ENCODE results near the gene CES2. TPM values are rescaled to one million over a fixed set of nuclear protein-coding genes. Genes with fewer than 3 reads are reported as not detected.
A peak's percentile ranks its signal among the peaks of the same experiment; 100 is the strongest.

CES2 gene
- polyA plus RNA-seq, 3 donors, result 41.5 to 50.6 (median 43.1) TPM

DNA sequence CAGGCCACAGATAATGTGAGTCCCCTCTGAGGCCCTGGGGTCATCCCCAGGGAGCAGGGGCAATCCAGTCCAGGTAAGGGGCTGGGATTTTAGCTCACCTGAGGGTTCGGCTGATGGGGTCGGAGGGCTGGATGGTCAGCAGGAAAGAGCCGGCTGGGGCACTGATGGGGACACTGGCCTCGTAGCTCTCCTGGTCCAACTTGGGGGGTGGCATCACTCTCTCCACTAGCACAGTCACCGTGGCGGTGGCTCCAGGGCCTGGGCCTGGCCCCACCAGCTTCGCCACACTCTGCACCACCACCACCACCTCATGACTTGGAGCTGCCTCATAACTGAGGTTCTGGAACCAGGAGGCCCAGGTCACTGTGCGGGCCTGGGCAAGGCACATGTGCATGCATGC is 23.5 kb upstream of the CES2 start:
- DNase-seq (ENCODE audit: extremely low read depth in 1 of 11, low read depth in 9 of 11, low spot score in 4 of 11), result no peak

DNA sequence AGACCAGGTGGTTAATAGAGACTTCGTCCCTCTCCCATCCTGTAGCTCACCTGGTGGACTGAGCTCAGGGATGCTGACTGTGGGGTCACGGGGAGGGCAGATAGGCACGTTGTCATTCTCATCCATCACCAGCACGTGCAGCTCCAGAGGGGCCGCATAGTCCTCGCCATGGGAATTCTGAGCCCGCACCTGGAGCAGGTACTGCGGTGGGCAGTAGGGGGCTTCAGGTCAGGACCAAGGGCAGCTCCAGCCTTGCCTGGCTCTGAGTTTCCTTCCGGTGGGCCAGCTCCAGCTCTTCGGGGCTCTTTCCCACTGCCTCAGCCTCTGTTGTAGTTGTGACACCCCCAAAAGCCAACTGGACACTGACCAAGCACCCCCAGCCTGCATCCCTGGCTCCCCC is 22.2 kb upstream of the CES2 start:
- DNase-seq (ENCODE audit: extremely low read depth in 1 of 11, low read depth in 9 of 11, low spot score in 4 of 11), result no peak

DNA sequence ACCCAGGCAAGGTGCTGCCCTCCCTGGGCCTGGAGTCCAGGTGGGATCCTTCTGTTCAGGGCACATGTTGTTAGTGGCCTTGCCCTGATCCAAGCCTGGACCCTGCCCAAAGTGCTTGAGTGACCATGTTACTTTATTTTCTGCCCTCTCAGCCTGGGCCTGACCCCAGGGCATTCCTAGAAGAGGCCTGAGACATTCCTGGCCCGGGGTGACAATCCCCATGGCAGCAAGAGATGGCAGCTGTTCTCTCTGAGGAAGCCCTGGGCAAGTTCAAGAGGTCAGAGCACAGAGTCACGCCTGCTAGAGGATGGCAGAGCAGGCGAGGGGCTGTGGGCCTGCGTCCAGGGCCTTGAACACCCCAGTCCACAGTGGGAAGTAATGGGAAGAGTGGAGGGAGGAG is 21.6 kb upstream of the CES2 start:
- no peak for DNase-seq (ENCODE audit: extremely low read depth in 1 of 11, low read depth in 9 of 11, low spot score in 4 of 11)

DNA sequence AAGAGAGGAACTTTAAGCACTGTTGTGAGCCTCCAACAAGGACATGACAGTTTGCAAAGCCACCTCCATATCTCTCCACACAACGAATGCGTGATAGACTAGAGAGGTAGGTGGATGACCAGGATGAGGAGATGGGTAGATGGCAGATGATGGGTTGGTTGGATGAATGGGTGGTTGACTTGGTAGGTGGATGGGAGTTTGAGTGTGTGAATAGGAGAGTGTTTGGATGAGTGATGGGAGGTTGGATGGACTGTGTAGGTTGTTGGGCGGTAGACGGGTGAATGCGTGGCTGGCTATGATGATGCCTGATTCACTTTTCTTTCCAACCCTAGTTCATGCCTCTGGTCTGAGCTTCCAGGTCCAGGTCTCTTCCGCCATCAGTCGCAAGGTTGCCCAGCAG is 20.8 kb upstream of the CES2 start:
- no peak for DNase-seq (ENCODE audit: extremely low read depth in 1 of 11, low read depth in 9 of 11, low spot score in 4 of 11)

DNA sequence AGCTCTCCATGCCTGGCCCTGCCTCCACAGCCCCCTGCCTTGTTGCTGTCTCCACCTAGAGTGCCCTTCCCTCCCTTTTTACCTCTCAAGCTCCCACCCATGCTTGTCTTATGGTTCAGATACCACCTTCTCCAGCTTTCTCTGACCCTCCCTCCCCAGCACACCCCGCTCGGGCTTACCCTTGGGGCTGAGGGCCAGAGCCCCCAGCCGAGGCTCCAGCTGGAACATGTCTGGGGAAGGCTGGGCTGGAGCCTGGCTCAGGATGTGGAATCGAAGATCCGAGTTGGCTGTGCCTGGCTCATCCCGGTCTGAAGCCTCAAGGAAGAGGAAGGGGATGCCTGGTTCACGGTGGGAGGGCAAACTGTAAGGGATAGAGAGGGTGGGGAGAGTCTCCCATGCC is 20.3 kb upstream of the CES2 start:
- DNase-seq (ENCODE audit: extremely low read depth in 1 of 11, low read depth in 9 of 11, low spot score in 4 of 11), result no peak

DNA sequence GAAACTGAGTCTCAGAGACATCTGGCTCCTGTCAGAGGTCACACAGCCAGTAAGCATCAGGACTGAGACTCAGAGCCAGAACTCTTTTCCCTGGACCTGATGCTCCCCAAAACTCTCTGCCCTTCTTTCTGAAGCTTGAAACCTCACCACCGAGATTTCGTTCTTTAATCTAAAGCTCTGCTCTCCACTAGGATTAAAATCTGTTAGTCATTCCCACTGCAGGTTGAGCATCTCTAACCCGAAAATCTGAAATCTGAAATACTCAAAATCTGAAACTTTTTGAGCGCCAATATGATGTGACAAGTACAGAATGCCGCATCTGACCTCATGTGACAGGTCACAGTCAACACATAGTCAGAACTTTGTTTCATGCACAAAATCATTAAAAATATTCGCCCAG is 18.8 kb upstream of the CES2 start:
- DNase-seq (ENCODE audit: extremely low read depth in 1 of 11, low read depth in 9 of 11, low spot score in 4 of 11), result no peak

DNA sequence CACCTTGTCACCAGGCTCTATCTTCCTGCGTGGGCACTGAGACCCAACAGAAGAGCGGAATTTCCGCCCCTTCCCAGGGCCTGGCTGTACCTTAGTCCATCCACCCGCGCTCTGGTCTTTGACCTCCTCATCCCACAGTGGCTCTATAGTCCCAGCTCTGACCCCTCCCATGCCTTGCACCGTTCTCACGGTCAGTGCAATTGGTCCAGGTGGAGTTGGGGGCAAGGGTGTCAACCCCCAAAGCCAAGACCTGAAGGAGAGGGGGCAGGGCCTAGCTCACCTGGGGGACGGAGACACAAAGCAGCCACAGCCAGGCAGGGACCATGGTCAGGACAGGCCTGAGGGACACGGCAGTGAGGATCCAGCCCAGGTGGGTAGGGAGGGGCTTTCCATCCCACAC is 17.6 kb upstream of the CES2 start:
- no peak for DNase-seq (ENCODE audit: extremely low read depth in 1 of 11, low read depth in 9 of 11, low spot score in 4 of 11)

DNA sequence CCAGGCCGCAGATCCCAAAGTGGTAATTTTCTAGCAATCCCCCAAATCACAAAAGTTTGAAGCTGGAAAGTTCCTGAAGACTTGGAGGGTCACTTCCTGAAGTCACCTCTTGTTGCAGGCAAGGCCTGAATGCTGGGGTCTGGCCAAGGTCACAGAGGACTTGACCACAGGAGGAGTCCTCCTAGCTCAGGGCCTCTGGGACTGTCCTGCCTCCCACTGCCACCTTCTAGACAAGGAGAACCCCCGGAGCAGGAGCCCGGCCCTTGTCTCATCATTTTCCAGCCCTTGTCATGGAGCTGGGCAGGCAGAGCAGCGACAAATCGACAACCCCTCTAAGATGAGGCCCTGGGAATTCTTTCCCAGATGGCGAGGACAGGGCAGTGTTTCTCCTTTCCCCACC is 17.0 kb upstream of the CES2 start:
- no peak for DNase-seq (ENCODE audit: extremely low read depth in 1 of 11, low read depth in 9 of 11, low spot score in 4 of 11)

DNA sequence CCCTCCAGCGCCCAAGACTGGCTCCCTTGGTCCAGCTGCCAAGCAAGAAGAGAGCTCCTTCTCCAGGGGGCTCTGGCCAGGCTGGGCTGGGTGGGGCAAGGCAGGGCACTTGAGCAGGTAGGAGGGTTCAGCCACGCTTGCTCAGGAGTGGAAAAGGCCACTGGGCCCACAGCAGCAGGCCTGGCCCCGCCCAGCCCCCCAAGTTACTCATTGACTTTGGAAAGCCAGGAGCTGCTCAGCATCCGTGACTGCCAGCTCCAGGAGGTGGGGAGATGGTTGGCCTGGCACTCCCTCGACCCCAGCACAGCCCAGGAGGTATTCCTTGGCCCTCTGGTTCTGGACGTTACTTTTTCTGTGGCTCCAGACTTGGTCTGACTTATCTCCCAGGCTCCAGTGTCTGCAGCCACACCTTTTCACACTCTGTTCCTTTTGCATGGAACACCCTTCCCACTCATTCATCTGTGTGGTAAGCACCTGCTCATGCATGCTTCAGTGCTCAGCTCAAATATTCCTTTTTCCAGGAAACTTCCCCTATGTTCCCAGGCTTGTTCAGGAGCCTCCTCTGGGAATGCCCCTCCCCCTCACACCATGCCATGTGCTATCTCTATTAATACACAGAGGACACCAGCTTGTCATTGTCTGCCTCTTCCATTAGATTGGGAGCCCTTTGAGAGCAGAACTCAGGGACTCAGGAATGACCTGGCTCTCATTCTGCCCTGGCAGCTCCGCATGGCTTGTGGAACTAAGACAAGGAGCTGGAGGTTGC is 16.3 kb upstream of the CES2 start, which contains the start of gene CDH16:
CDH16 (minus strand) TSS at position 83 of the 766 bp plus-strand sequence. CDS start 820 bp downstream, outside the sequence.
- peak in 6 of 11 donors; percentile 60 to 83 (median 64) for DNase-seq (ENCODE audit: extremely low read depth in 1 of 11, low read depth in 9 of 11, low spot score in 4 of 11)

DNA sequence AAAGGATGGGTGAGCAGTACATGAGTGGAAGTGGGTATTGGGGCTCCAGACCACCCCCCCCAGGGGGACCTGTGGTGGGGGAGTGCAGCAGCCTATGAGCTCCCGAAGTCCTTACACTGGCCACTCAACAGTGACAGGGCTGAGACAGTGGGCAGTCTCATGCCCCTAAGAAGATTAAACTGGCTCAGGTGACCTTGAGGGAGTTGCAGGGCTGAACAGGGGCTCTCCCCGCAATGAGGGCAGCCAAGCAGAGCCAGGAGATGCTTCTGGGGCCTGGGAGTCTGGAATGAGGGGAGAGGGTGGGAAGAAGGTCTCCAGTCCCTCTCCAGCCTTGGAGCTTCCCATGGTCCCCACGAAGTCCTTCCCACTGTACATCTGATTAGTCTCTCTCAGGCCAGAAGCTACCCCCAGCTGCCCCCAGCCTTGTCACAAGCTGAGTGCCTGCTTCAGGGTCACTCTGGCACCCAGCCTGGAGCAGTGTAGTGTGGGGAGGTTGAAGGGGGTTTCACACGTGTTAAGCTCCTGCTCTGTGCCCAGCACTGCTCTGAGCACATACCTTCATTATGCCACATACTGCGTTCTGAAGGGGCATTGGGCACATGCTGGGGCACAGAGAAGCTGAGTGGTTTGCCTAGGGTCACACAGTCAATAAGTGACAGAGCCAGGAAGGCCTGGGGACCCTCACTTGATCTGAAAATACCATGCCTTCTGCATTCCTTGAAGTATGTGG is 15.6 kb upstream of the CES2 start:
- DNase-seq (ENCODE audit: extremely low read depth in 1 of 11, low read depth in 9 of 11, low spot score in 4 of 11), result no peak

DNA sequence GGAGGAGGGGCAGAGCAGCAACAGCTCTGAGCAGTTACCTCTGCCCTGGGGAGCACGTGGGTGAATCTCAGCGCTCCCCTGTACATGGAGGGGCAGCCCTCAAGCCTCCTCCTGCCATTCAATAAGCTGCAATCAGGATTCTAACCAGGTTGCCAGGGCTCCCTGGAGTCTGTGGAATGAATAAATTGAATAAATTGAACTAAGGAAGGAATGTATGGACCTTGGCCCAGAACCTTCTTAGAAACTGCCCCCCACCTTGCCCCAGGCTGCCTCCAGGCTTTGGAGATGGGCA is 15.1 kb upstream of the CES2 start:
- DNase-seq (ENCODE audit: extremely low read depth in 1 of 11, low read depth in 9 of 11, low spot score in 4 of 11), result no peak

DNA sequence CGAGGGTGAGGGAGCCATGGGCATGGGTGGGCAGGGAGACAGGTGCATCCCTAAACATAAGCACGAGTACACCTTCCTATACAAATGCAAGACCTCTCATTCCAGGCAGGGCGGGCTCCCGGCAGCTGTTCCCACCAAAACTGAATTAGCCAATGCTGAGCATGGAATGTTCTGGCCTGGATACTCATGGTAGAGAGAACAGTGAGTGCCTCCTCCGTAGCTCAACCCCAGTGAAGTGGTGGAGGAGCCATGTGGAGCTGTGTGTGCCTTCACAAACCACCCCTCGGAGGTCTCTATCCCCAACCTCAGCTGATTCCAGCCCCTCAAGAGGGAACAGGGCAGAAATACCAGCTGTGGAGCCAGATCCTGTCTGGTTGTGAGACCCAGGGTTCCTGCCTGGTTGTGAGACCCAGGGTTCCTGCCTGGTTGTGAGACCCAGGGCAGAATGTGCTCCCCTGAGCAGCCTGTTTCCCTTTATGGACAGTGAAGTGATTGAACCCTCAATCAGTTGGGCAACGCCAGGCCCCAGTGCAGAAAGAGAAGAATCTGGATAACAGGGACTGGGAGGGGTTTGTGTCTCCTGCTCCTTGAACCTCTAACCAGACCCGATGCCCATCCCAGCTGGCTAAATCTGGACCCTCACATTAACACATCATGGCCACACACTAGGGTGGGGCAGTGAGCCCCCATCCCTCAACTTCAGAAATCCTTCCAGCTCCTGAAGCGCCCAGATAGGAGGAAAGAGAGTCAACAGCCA is 14.2 kb upstream of the CES2 start:
- DNase-seq (ENCODE audit: extremely low read depth in 1 of 11, low read depth in 9 of 11, low spot score in 4 of 11), result no peak

DNA sequence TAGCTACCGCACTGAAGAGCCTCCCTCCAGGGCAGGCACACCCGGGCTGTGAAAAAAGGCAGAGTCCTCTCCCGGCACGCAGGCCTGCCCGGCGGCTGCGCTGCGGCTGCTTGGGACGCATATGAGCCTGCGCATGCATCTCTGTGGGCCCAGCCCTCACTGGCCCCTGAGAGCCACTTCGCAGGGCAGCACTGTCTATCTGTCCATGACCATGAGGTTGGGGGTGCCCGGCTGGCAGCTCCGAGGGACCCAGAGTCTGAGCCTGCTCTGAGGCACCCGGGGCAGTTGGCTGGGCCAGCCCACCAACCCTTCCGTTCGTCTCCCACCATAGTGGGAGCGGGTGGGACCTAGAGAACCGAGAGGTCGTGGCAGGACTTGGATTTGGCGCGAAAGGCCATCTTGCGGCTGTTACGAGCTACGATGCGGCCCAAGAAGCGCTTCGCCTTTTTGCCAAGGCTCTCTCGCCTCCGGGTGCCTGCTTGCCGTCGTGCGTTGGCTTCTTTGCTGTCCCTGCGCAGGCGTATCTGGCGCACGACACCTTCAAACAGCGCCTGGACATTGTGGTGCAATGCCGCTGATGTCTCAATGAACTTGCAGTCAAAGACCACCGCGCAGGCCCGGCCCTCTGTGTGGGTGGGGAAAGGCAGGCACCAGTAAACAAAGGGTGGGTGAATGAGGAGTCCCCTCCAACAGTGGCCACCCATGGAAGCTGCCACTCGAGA is 13.4 kb upstream of the CES2 start:
- no peak for DNase-seq (ENCODE audit: extremely low read depth in 1 of 11, low read depth in 9 of 11, low spot score in 4 of 11)

DNA sequence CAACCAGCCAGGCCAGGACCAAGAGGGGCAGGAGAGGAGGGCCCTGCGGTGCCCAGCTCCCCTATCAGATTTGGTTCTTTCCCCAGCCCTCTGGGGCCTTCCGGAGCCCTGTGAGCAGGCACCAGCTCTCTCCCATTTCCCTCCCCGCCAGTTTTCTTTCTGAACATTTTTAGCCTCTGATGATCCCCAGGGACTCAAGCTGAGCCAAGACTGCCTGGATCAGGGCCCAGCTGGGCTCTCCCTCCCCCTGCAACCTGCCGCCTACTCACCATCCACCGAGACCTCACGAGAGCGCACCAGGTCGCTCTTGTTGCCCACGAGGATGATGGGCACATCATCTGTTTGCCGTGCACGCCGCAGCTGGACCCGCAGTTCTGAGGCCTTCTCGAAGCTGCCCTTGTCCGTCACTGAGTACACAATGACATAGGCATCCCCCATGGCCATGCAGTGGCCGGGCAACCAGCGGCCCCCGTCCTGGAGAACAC is 12.0 kb upstream of the CES2 start:
- no peak for DNase-seq (ENCODE audit: extremely low read depth in 1 of 11, low read depth in 9 of 11, low spot score in 4 of 11)

DNA sequence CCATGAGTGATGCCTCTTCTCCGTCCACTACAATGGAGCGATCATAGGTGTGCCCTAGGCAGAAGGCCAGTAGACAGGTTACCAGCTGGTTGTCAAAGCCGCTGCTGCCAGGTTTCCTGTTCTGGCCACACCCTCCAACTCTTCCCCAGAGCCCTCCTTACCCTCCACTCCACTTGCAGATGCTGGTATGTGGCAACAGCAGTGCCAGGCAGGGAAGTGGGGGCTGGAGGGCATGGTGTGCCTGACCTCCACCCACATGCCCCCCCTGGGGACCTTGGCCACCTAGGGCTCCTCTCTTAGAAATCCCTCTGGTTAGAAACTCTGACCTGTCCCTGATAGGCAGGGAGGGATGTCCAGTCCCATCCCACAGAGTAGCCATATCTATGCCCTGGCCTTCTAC is 11.4 kb upstream of the CES2 start:
- DNase-seq (ENCODE audit: extremely low read depth in 1 of 11, low read depth in 9 of 11, low spot score in 4 of 11), result no peak

DNA sequence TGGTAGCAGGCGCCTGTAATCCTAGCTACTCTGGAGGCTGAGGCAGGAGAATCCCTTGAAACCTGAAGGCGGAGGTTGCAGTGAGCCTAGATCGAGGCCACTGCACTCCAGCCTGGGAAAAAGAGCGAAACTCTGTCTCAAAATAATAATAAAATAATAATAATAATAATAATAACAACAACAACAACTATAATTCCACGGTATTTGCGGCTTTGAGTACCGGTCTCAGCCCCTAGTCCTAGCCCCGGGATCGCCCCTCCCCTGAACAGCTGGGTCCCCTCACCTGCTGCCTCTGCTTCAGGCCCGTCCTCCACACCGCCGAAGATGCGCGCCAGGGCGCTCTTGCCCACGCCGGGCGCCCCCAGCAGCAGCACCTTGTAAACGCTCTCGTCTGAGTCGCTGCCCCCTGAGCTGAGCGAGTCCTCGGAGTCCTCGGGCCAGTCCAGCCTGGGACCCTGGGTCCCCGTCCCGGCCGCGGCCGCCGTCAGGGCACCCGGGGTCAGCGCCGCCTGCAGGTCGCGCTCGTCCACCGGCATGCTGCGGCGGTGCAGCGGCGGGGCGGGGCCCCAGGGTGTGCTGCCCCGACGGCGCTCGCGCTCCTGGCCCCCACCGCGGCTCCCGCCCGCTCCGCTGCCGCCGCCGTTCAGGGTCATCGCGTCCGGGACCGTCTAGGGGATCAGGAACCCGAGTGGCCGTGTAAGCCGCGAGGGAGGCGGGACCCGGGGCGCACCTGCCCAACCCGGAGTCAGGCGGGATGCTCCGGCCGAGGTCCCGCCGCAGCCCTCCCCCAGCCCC is 10.6 kb upstream of the CES2 start:
- no peak for DNase-seq (ENCODE audit: extremely low read depth in 1 of 11, low read depth in 9 of 11, low spot score in 4 of 11)

DNA sequence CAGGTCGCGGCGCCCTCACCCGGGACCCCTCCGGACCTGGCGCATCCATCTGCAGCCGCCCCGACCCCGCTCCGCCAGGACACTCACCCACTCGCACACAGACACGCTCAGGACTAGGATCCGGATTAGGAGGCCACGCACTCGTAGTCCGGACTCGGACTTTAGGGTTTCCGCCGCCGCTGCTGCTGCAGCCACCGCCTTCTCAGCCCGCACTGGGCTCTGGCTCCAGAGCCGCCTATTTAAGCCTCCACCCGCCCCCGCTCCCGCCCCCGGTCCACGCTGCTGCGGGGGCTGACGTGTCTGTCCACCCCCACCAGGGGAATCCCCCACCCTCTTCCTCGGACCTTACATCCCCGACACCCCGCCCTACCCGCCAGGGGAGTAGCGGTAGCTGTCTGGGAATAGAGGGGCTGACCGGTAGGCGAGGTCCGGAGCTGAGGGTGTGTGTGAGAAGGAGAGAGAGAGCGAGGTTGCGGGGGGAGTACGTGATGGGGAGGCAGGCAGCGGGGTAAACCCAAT is 9.9 kb upstream of the CES2 start, which contains the start of gene RRAD:
RRAD (minus strand) TSS at position 214 of the 519 bp plus-strand sequence. CDS start 356 bp downstream, outside the sequence.
- DNase-seq (ENCODE audit: extremely low read depth in 1 of 11, low read depth in 9 of 11, low spot score in 4 of 11), result no peak
